Naive thymus-derived CD8-positive, alpha-beta T cell (primary cell): ENCODE measurements around the gene KRTAP29-1. TPM values are rescaled to one million over a fixed set of nuclear protein-coding genes. Genes with fewer than 3 reads are reported as not detected.
"Not testable (repeated sequence)": the region's sequence is repeated elsewhere in the genome, so short reads cannot be mapped to it uniquely, and the experiment has no call there.

Experiments used
- ATAC-seq, 2 donors: fragments of 150-1000 bp; cut with Tn5 transposase in 1 of 2; sonication (Bioruptor Pico), chemical (Tn5 transposase) in 1 of 2; 1 replicate in 1 of 2; 2 replicates in 1 of 2; pipeline ENCODE4 v1.10.0; 2021; ENCODE audit warnings: mild to moderate bottlenecking in 2 of 2, moderate library complexity in 2 of 2
- POLR2A ChIA-PET: fragments of 350-600 bp; sonication (Branson Sonifier 250); formaldehyde crosslinking; loops from one replicate; lab custom pipeline; 2021; ENCODE audit warnings: antibody characterized with exemption; lab: Charles Lee
- DNase-seq, 10 donors: peaks; one replicate each; pipeline versions ENCODE4 v3.0.0 to v3.0.0-alpha.2; 2020 to 2022
- H3K27ac Mint-ChIP-seq, 10 donors: one replicate each; pipeline ENCODE4 v1.8.0; 2020 to 2022; ENCODE audit warnings: mild to moderate bottlenecking in 10 of 10, mixed read lengths in 10 of 10, moderate library complexity in 4 of 10, inconsistent platforms in 1 of 10
- H3K27me3 Mint-ChIP-seq, 5 donors: one replicate each; pipeline ENCODE4 v1.8.0; 2021 to 2022; ENCODE audit warnings: mixed read lengths in 5 of 5
- H3K36me3 Mint-ChIP-seq, 3 donors: one replicate each; pipeline ENCODE4 v1.8.0; 2020 to 2022; ENCODE audit warnings: mixed read lengths in 3 of 3, mild to moderate bottlenecking in 2 of 3, inconsistent platforms in 1 of 3
- H3K4me1 Mint-ChIP-seq, 4 donors: one replicate each; pipeline ENCODE4 v1.8.0; 2021 to 2022; ENCODE audit warnings: mixed read lengths in 4 of 4
- H3K4me3 Mint-ChIP-seq, 10 donors: one replicate each; pipeline ENCODE4 v1.8.0; 2020 to 2022; ENCODE audit warnings: mild to moderate bottlenecking in 10 of 10, mixed read lengths in 10 of 10, moderate library complexity in 6 of 10, inconsistent platforms in 1 of 10
- H3K9me3 Mint-ChIP-seq, 9 donors: one replicate each; pipeline ENCODE4 v1.8.0; 2020 to 2022; ENCODE audit warnings: mixed read lengths in 9 of 9, mild to moderate bottlenecking in 3 of 9, inconsistent platforms in 1 of 9, moderate library complexity in 1 of 9
- polyA plus RNA-seq, 3 donors: library from polyadenylated mRNA; unstranded; fragments of 300-500 nt; fragmentation: Illumina TruSeq; gene quantifications; one replicate each; pipeline ENCODE4 v1.2.3, GENCODE V29; 2021
- total RNA-seq, 8 experiments: library from RNA in 2 of 8; stranded (reverse) in 2 of 8; gene quantifications; one replicate each; pipeline ENCODE4 v1.2.3 and lab custom pipeline; 2021 to 2026

Gene KRTAP29-1
- total and polyA plus RNA-seq, 5 experiments from 2014 or later, result 1.1 TPM; not detected in 4

GRCh38 chr17:41255381-41256290 lies 47.0 kb downstream of the KRTAP29-1 start, which contains the start of gene KRTAP9-9:
Gene KRTAP9-9, plus strand, starts transcription at chr17:41255384.
- peaks cover 0 to 27% (median 2%) of the 10 kb centered on the region in 5 donors for H3K27me3 Mint-ChIP-seq
- H3K9me3 Mint-ChIP-seq, H3K36me3 Mint-ChIP-seq, H3K4me3 Mint-ChIP-seq, DNase-seq, POLR2A ChIA-PET, ATAC-seq: not testable (repeated sequence)
- peaks cover 2 to 20% (median 8%) of the 10 kb centered on the region in 4 donors for H3K4me1 Mint-ChIP-seq
- peak within 1 kb of the TSS in 1 of 10 donors; percentile 60 for H3K27ac Mint-ChIP-seq

- Mint-ChIP-seq H3K27me3 (peaks cover 0 to 25% (median 2%) of the 10 kb centered on the region in 5 donors), H3K36me3 (no peaks in the 10 kb centered on the region), H3K4me3 (no peak overlapping the region), H3K9me3 (no peaks in the 10 kb centered on the region), H3K4me1 (peaks cover 5 to 20% (median 7%) of the 10 kb centered on the region in 4 donors), H3K27ac (no peak overlapping the region)
- DNase-seq, result no peak
- POLR2A ChIA-PET, result no interaction called here
- ATAC-seq, result no peak
Measured at GRCh38 chr17:41254861-41255260, 47.8 kb downstream of the KRTAP29-1 start.

Other genes starting within 250 kb of the KRTAP29-1 start
Only the 30 nearest of the 37 such genes appear.
- not detected for gene KRTAP4-16, start 200.6 kb downstream of the KRTAP29-1 start, total RNA-seq
- gene KRTAP4-16, start 200.6 kb downstream of the KRTAP29-1 start, polyA plus RNA-seq, result not detected
- not detected for gene KRTAP4-9, start 197.5 kb downstream of the KRTAP29-1 start, total RNA-seq
- not detected for gene KRTAP4-9, start 197.5 kb downstream of the KRTAP29-1 start, polyA plus RNA-seq
- gene KRTAP4-11, start 184.5 kb downstream of the KRTAP29-1 start, total RNA-seq, result not detected
- gene KRTAP4-11, start 184.5 kb downstream of the KRTAP29-1 start, polyA plus RNA-seq, result not detected
- gene KRTAP4-12, start 178.7 kb downstream of the KRTAP29-1 start, total RNA-seq, result not detected
- gene KRTAP4-12, start 178.7 kb downstream of the KRTAP29-1 start, polyA plus RNA-seq, result under 1 TPM in 1 of 3 donors, not detected in 2; 0.15 TPM
- gene KRTAP4-6, start 162.3 kb downstream of the KRTAP29-1 start, total RNA-seq, result not detected
- not detected for gene KRTAP4-6, start 162.3 kb downstream of the KRTAP29-1 start, polyA plus RNA-seq
- not detected for gene KRTAP4-5, start 153.0 kb downstream of the KRTAP29-1 start, total RNA-seq
- not detected for gene KRTAP4-5, start 153.0 kb downstream of the KRTAP29-1 start, polyA plus RNA-seq
- not detected for gene KRTAP4-4, start 142.1 kb downstream of the KRTAP29-1 start, total RNA-seq
- not detected for gene KRTAP4-4, start 142.1 kb downstream of the KRTAP29-1 start, polyA plus RNA-seq
- not detected for gene KRTAP4-3, start 134.6 kb downstream of the KRTAP29-1 start, total RNA-seq
- not detected for gene KRTAP4-3, start 134.6 kb downstream of the KRTAP29-1 start, polyA plus RNA-seq
- not detected for gene KRTAP4-2, start 124.6 kb downstream of the KRTAP29-1 start, total RNA-seq
- not detected for gene KRTAP4-2, start 124.6 kb downstream of the KRTAP29-1 start, polyA plus RNA-seq
- not detected for gene KRTAP4-1, start 117.9 kb downstream of the KRTAP29-1 start, total RNA-seq
- not detected for gene KRTAP4-1, start 117.9 kb downstream of the KRTAP29-1 start, polyA plus RNA-seq
- gene KRTAP9-1, start 113.0 kb downstream of the KRTAP29-1 start, total RNA-seq, result not detected
- not detected for gene KRTAP9-1, start 113.0 kb downstream of the KRTAP29-1 start, polyA plus RNA-seq
- not detected for gene KRTAP9-2, start 76.2 kb downstream of the KRTAP29-1 start, total RNA-seq
- not detected for gene KRTAP9-2, start 76.2 kb downstream of the KRTAP29-1 start, polyA plus RNA-seq
- not detected for gene KRTAP9-3, start 70.4 kb downstream of the KRTAP29-1 start, total RNA-seq
- not detected for gene KRTAP9-3, start 70.4 kb downstream of the KRTAP29-1 start, polyA plus RNA-seq
- not detected for gene KRTAP9-8, start 64.9 kb downstream of the KRTAP29-1 start, total RNA-seq
- gene KRTAP9-8, start 64.9 kb downstream of the KRTAP29-1 start, polyA plus RNA-seq, result not detected
- gene KRTAP9-4, start 53.2 kb downstream of the KRTAP29-1 start, total RNA-seq, result not detected
- not detected for gene KRTAP9-4, start 53.2 kb downstream of the KRTAP29-1 start, polyA plus RNA-seq
- gene KRTAP9-9, start 47.5 kb downstream of the KRTAP29-1 start, total RNA-seq, result not detected
- gene KRTAP9-9, start 47.5 kb downstream of the KRTAP29-1 start, polyA plus RNA-seq, result not detected
- not detected for gene KRTAP9-6, start 37.5 kb downstream of the KRTAP29-1 start, total RNA-seq
- gene KRTAP9-6, start 37.5 kb downstream of the KRTAP29-1 start, polyA plus RNA-seq, result not detected
- gene KRTAP9-7, start 27.2 kb downstream of the KRTAP29-1 start, total RNA-seq, result not detected
- gene KRTAP9-7, start 27.2 kb downstream of the KRTAP29-1 start, polyA plus RNA-seq, result not detected
- gene KRTAP16-1, start 6.5 kb upstream of the KRTAP29-1 start, total RNA-seq, result under 1 TPM in 1 of 2 experiments, not detected in 1; 0.23 TPM
- gene KRTAP16-1, start 6.5 kb upstream of the KRTAP29-1 start, polyA plus RNA-seq, result under 1 TPM in 1 of 3 donors, not detected in 2; 0.12 TPM
- not detected for gene KRTAP17-1, start 12.9 kb upstream of the KRTAP29-1 start, total RNA-seq
- gene KRTAP17-1, start 12.9 kb upstream of the KRTAP29-1 start, polyA plus RNA-seq, result not detected
- gene KRT33A, start 48.0 kb upstream of the KRTAP29-1 start, total RNA-seq, result not detected
- not detected for gene KRT33A, start 48.0 kb upstream of the KRTAP29-1 start, polyA plus RNA-seq
- not detected for gene KRT33B, start 67.0 kb upstream of the KRTAP29-1 start, total RNA-seq
- gene KRT33B, start 67.0 kb upstream of the KRTAP29-1 start, polyA plus RNA-seq, result not detected
- not detected for gene KRT34, start 79.5 kb upstream of the KRTAP29-1 start, total RNA-seq
- gene KRT34, start 79.5 kb upstream of the KRTAP29-1 start, polyA plus RNA-seq, result not detected
- not detected for gene KRT31, start 94.8 kb upstream of the KRTAP29-1 start, total RNA-seq
- not detected for gene KRT31, start 94.8 kb upstream of the KRTAP29-1 start, polyA plus RNA-seq
- not detected for gene KRT37, start 121.7 kb upstream of the KRTAP29-1 start, total RNA-seq
- gene KRT37, start 121.7 kb upstream of the KRTAP29-1 start, polyA plus RNA-seq, result not detected
- not detected for gene KRT38, start 138.1 kb upstream of the KRTAP29-1 start, total RNA-seq
- gene KRT38, start 138.1 kb upstream of the KRTAP29-1 start, polyA plus RNA-seq, result not detected
- gene KRT32, start 164.5 kb upstream of the KRTAP29-1 start, total RNA-seq, result not detected
- gene KRT32, start 164.5 kb upstream of the KRTAP29-1 start, polyA plus RNA-seq, result not detected
- not detected for gene KRT35, start 178.3 kb upstream of the KRTAP29-1 start, total RNA-seq
- gene KRT35, start 178.3 kb upstream of the KRTAP29-1 start, polyA plus RNA-seq, result not detected
- not detected for gene KRT36, start 187.1 kb upstream of the KRTAP29-1 start, total RNA-seq
- gene KRT36, start 187.1 kb upstream of the KRTAP29-1 start, polyA plus RNA-seq, result not detected
- not detected for gene KRT13, start 202.8 kb upstream of the KRTAP29-1 start, total RNA-seq
- gene KRT13, start 202.8 kb upstream of the KRTAP29-1 start, polyA plus RNA-seq, result not detected